Measurements from ENCODE around the gene SEMA3F. TPM values are rescaled to one million over a fixed set of nuclear protein-coding genes. Genes with fewer than 3 reads are reported as not detected.

Gene SEMA3F
- total and polyA plus RNA-seq, 8 donors: 1.4 to 8.8 (median 4.9) TPM

DNA sequence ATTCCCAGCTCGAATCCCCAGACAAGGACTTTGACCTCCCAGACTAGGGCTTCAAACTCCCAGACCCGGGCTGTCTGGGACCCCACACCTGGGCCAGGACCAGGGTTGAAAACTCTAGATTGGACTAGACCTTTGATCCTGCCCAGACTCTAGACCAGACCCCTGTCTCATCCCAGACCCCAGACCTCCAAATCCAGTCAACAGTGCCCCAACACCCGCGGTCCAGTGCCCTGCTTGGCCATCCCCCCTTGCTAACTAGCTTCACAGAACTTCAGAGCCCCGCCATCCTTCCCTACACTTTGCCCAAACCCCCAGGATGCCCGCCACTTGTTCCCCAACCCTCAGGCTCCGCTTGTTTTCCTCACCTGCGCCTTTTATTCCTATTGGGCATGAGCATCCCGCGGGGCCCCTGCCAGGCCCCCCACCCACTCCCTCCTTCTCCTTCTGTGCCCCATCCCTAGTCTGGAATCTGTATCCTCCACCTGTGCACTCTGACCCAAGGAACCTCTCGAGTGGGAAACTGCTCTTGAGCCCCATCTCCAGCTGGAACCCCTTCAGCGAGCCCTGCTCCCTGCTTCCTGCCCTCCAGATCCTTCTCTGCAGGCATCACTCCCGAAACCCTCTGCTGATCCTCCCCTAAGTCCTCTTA is 81.5 kb downstream of the SEMA3F start:
- intact Hi-C loops (cut with DNase I): no loop called here
- WGBS, 2 donors: 16 to 18% methylated on average over 13 of the region's 13 CpGs

DNA sequence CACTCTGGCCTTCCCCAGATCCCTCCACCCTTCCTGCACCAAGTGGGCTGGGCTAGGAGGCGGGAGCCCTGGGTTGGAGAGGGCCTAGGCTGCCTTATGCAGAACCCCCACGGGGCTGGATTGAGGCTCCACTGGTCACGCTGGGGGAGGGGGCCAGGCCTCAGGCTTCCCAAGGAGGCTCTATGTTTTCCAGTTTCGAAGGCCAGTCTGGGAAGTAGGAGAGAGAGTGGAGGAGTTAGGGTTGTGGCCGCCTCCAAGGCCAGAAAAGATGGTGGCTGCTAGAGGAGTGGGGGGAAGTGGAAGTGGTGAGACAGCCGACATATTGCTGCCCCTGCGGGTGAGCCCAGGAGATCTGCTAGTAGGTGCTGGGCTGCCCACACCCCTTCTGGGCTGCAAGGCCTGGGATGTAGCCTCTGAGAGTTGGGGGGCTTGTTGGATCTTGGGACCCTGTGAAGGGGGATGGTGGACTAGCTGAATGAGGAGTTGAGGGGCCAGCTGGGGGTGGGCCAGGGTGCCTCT is 82.1 kb downstream of the SEMA3F start:
- TF ChIP-seq, protein P1, sequence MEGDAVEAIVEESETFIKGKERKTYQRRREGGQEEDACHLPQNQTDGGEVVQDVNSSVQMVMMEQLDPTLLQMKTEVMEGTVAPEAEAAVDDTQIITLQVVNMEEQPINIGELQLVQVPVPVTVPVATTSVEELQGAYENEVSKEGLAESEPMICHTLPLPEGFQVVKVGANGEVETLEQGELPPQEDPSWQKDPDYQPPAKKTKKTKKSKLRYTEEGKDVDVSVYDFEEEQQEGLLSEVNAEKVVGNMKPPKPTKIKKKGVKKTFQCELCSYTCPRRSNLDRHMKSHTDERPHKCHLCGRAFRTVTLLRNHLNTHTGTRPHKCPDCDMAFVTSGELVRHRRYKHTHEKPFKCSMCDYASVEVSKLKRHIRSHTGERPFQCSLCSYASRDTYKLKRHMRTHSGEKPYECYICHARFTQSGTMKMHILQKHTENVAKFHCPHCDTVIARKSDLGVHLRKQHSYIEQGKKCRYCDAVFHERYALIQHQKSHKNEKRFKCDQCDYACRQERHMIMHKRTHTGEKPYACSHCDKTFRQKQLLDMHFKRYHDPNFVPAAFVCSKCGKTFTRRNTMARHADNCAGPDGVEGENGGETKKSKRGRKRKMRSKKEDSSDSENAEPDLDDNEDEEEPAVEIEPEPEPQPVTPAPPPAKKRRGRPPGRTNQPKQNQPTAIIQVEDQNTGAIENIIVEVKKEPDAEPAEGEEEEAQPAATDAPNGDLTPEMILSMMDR (IDR thresholded peaks at IDR 0.05): no peak
- peak in 1 of 6 donors; percentile 75 for DNase-seq
- FAIRE-seq: no peak
- no peaks in the 10 kb centered on the region for H3K9me3 ChIP-seq
- H3K36me3 ChIP-seq: no peaks in the 10 kb centered on the region
- H3K4me1 ChIP-seq: peaks cover 3 to 16% (median 12%) of the 10 kb centered on the region in 3 donors
- H3K27me3 ChIP-seq: no peaks in the 10 kb centered on the region
- intact Hi-C loops (cut with DNase I): no loop called here
- WGBS, 2 donors: 44% methylated on average over 7 of the region's 7 CpGs
- peak overlapping the region; percentile 14 to 84 (median 80) for H3K27ac ChIP-seq
- H3K4me3 ChIP-seq: peak overlapping the region; percentile 51 to 78 (median 74)
- ATAC-seq: no peak

More for the DNA sequence above, 81.5 kb downstream of the SEMA3F start:
- Histone ChIP-seq H3K9me3 (no peaks in the 10 kb centered on the region), H3K4me1 (peaks cover 3 to 12% (median 12%) of the 10 kb centered on the region in 3 donors), H3K36me3 (no peaks in the 10 kb centered on the region), H3K27ac (peak overlapping the region; percentile 42 to 84 (median 68)), H3K4me3 (peak overlapping the region; percentile 51 to 78 (median 74)), H3K27me3 (no peaks in the 10 kb centered on the region)
- TF ChIP-seq, protein P1 (IDR thresholded peaks at IDR 0.05): no peak
- FAIRE-seq (no peak), ATAC-seq (no peak), DNase-seq (no peak)

DNA sequence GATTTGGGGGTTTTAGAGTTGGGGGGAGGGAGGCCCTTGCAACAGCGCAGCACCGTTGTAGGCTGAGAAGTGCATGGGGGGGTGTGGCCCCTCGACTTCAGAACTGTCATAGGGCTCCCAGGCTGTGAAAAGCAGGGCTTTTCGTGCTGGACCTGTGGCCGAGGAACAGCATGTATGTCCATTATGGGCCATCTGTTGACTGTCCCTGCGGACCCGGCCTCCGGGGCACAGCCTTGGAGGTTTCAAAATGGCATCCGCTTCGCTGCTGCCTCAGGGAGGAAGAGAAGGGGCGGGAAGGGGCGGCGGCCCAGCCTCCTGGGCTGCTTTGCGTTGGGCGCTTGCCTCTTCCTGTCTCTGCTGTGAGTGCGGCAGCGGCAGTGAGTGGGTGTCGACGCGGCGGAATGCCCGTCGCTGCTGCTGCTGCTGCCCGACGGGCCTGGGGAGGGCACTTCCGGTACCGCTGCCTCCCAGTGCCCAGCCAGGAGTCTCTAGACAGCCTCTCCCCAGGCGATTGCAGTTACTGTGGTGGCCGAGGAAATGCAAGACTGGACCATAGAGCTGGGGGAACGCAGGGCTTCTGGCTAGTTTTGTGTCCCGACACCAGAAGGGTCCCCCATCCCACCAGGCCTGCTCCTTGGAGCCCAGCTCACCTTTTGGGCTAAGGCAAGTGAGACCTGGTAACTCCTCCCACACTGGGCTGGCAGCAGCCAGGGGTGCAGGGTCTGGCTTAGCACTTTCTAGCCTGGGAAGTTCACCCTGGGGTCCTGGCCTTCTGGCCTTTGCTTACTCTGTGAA is 82.8 kb downstream of the SEMA3F start:
- H3K4me1 ChIP-seq: peaks cover 3 to 20% (median 12%) of the 10 kb centered on the region in 3 donors
- FAIRE-seq: no peak

GRCh38 chr3:50238549-50239026 is 83.5 kb downstream of the SEMA3F start:
- Histone ChIP-seq H3K4me3 (peak overlapping the region in 3 of 4 donors; percentile 51 to 78 (median 71)), H3K27me3 (no peaks in the 10 kb centered on the region), H3K27ac (peak overlapping the region; percentile 14 to 84 (median 80)), H3K9me3 (no peaks in the 10 kb centered on the region), H3K4me1 (peaks cover 3 to 20% (median 12%) of the 10 kb centered on the region in 3 donors), H3K36me3 (no peaks in the 10 kb centered on the region)
- peak; percentile 90 to 99 (median 96) for DNase-seq
- ATAC-seq: peak; percentile 56 to 69 (median 62)
- intact Hi-C loops (cut with DNase I): no loop called here
- TF ChIP-seq, protein P1 (IDR thresholded peaks at IDR 0.05): no peak
- 5% methylated on average over 7 of the region's 7 CpGs for WGBS, 2 donors
- FAIRE-seq: no peak

More for the DNA sequence above, 82.8 kb downstream of the SEMA3F start:
- intact Hi-C loops (cut with DNase I): no loop called here
- no peaks in the 10 kb centered on the region for H3K36me3 ChIP-seq
- ATAC-seq (peak in 3 of 4 donors; percentile 15 to 47 (median 24)), DNase-seq (peak; percentile 53 to 87 (median 72))
- H3K27me3 ChIP-seq: no peaks in the 10 kb centered on the region
- TF ChIP-seq, protein P1 (IDR thresholded peaks at IDR 0.05): no peak
- H3K9me3 ChIP-seq: no peaks in the 10 kb centered on the region
- peak overlapping the region; percentile 14 to 84 (median 80) for H3K27ac ChIP-seq
- 26 to 28% methylated on average over 31 of the region's 31 CpGs for WGBS, 2 donors
- peak overlapping the region; percentile 51 to 78 (median 74) for H3K4me3 ChIP-seq

Small RNAs within 50 kb of the gene (microRNA-seq; reads per million reads assigned to microRNA genes)
- 0 reads per million in 2 donors for gene MIR566
- gene MIR5787: 0 to 0.39 reads per million in 2 donors

Other genes starting within 250 kb of the SEMA3F start
- 1 to 10 TPM; 2.3 to 5.4 (median 4.2) TPM for gene MON1A, start 225.5 kb upstream of the SEMA3F start, total RNA-seq
- gene MON1A, start 225.5 kb upstream of the SEMA3F start, polyA plus RNA-seq: 1 to 10 TPM; 7.5 to 7.7 TPM
- 10 to 100 TPM; 24.9 to 64.1 (median 41.7) TPM for gene RBM6, start 215.2 kb upstream of the SEMA3F start, total RNA-seq
- gene RBM6, start 215.2 kb upstream of the SEMA3F start, polyA plus RNA-seq: 100 to 1,000 TPM; 245 to 249 TPM
- 10 to 100 TPM; 42.5 to 96.9 (median 65.1) TPM for gene RBM5, start 66.4 kb upstream of the SEMA3F start, total RNA-seq
- 100 to 1,000 TPM in 1 of 2 donors, 10 to 100 TPM in 1; 97.2 to 186 TPM for gene RBM5, start 66.4 kb upstream of the SEMA3F start, polyA plus RNA-seq
- not detected for gene GNAT1, start 36.3 kb downstream of the SEMA3F start, total RNA-seq
- not detected for gene GNAT1, start 36.3 kb downstream of the SEMA3F start, polyA plus RNA-seq
- gene SLC38A3, start 49.9 kb downstream of the SEMA3F start, total RNA-seq: 10 to 100 TPM; 21.2 to 57.9 (median 38.6) TPM
- 10 to 100 TPM; 35.2 to 40.8 TPM for gene SLC38A3, start 49.9 kb downstream of the SEMA3F start, polyA plus RNA-seq
- 100 to 1,000 TPM in 1 of 6 donors, 10 to 100 TPM in 5; 26.9 to 104 (median 42.9) TPM for gene GNAI2, start 80.9 kb downstream of the SEMA3F start, total RNA-seq
- 10 to 100 TPM; 54.1 to 97.6 TPM for gene GNAI2, start 80.9 kb downstream of the SEMA3F start, polyA plus RNA-seq
- gene SEMA3B, start 113.8 kb downstream of the SEMA3F start, total RNA-seq: 10 to 100 TPM; 27.5 to 53.5 (median 33.2) TPM
- gene SEMA3B, start 113.8 kb downstream of the SEMA3F start, polyA plus RNA-seq: 100 to 1,000 TPM; 118 to 223 TPM
- gene LSMEM2, start 123.8 kb downstream of the SEMA3F start, total RNA-seq: under 1 TPM in 1 of 6 donors, not detected in 5; 0.12 TPM
- 1 to 10 TPM in 1 of 2 donors, under 1 TPM in 1; 0.15 to 2.1 TPM for gene LSMEM2, start 123.8 kb downstream of the SEMA3F start, polyA plus RNA-seq
- gene IFRD2, start 137.1 kb downstream of the SEMA3F start, total RNA-seq: 10 to 100 TPM; 47.1 to 81.6 (median 55.1) TPM
- 100 to 1,000 TPM; 101 to 117 TPM for gene IFRD2, start 137.1 kb downstream of the SEMA3F start, polyA plus RNA-seq
- gene HYAL3, start 144.1 kb downstream of the SEMA3F start, total RNA-seq: 1 to 10 TPM in 1 of 6 donors, under 1 TPM in 5; 0.46 to 1.3 (median 0.65) TPM
- 1 to 10 TPM; 1.6 to 2.1 TPM for gene HYAL3, start 144.1 kb downstream of the SEMA3F start, polyA plus RNA-seq
- gene NAA80, start 144.1 kb downstream of the SEMA3F start, total RNA-seq: 1 to 10 TPM; 2.6 to 6.6 (median 5.0) TPM
- gene NAA80, start 144.1 kb downstream of the SEMA3F start, polyA plus RNA-seq: 10 to 100 TPM; 13.0 to 15.6 TPM
- gene HYAL1, start 148.2 kb downstream of the SEMA3F start, total RNA-seq: 1 to 10 TPM; 3.1 to 7.1 (median 5.7) TPM
- 10 to 100 TPM in 1 of 2 donors, 1 to 10 TPM in 1; 8.2 to 11.7 TPM for gene HYAL1, start 148.2 kb downstream of the SEMA3F start, polyA plus RNA-seq
- gene HYAL2, start 167.4 kb downstream of the SEMA3F start, total RNA-seq: 10 to 100 TPM in 4 of 6 donors, 1 to 10 TPM in 2; 6.3 to 22.1 (median 13.3) TPM
- 10 to 100 TPM; 28.4 to 39.5 TPM for gene HYAL2, start 167.4 kb downstream of the SEMA3F start, polyA plus RNA-seq
- gene TUSC2, start 172.9 kb downstream of the SEMA3F start, total RNA-seq: 10 to 100 TPM; 10.2 to 18.7 (median 16.1) TPM
- gene TUSC2, start 172.9 kb downstream of the SEMA3F start, polyA plus RNA-seq: 10 to 100 TPM; 20.8 to 21.8 TPM
- gene RASSF1, start 185.5 kb downstream of the SEMA3F start, total RNA-seq: 10 to 100 TPM; 10.3 to 23.0 (median 12.2) TPM
- 10 to 100 TPM; 17.5 to 29.5 TPM for gene RASSF1, start 185.5 kb downstream of the SEMA3F start, polyA plus RNA-seq
- gene ZMYND10, start 190.4 kb downstream of the SEMA3F start, total RNA-seq: 1 to 10 TPM in 3 of 6 donors, under 1 TPM in 3; 0.35 to 1.3 (median 1.1) TPM
- gene ZMYND10, start 190.4 kb downstream of the SEMA3F start, polyA plus RNA-seq: 1 to 10 TPM; 5.1 to 8.3 TPM
- 10 to 100 TPM; 17.1 to 29.2 (median 18.6) TPM for gene NPRL2, start 195.5 kb downstream of the SEMA3F start, total RNA-seq
- gene NPRL2, start 195.5 kb downstream of the SEMA3F start, polyA plus RNA-seq: 10 to 100 TPM; 40.9 to 41.8 TPM
- gene CYB561D2, start 195.5 kb downstream of the SEMA3F start, total RNA-seq: 10 to 100 TPM in 4 of 6 donors, 1 to 10 TPM in 2; 8.6 to 14.2 (median 12.8) TPM
- gene CYB561D2, start 195.5 kb downstream of the SEMA3F start, polyA plus RNA-seq: 10 to 100 TPM; 15.3 to 30.4 TPM
- 10 to 100 TPM; 13.8 to 22.3 (median 16.1) TPM for gene TMEM115, start 204.2 kb downstream of the SEMA3F start, total RNA-seq
- 10 to 100 TPM; 25.0 to 29.2 TPM for gene TMEM115, start 204.2 kb downstream of the SEMA3F start, polyA plus RNA-seq